HepG2 (cell line): Measurements from ENCODE around the gene ITGB7. TPM values are rescaled to one million over a fixed set of nuclear protein-coding genes. Genes with fewer than 3 reads are reported as not detected.

Experiments
- ATAC-seq: fragments of 200-7000 bp; cut with Tn5 transposase; 3 replicates; pipeline ENCODE4 v1.9.1; 2020; ENCODE audit warnings: mild to moderate bottlenecking, moderate library complexity
- BruUV-seq: library from RNA; stranded (reverse); fragments of 400-500 nt; replicated peaks from 2 replicates; lab custom pipeline; 2021; lab: Mats Ljungman, UMichigan
- CTCF ChIA-PET: fragments of 300-600 bp; formaldehyde crosslinking; extraction: SDS; loops from one replicate; lab custom pipeline; 2021; ENCODE audit warnings: low total read pairs, inconsistent platforms, low intra/inter-chr PET ratio; lab: Yijun Ruan, JAX
- POLR2A ChIA-PET: fragments of 350-600 bp; sonication (Branson Sonifier 250); formaldehyde crosslinking; loops from one replicate; lab custom pipeline; 2020; ENCODE audit warnings: antibody characterized with exemption, inconsistent platforms; lab: Yijun Ruan, JAX
- DNase-seq: peaks from one replicate; pipeline ENCODE4 v3.0.0-alpha.2; 2015; ENCODE audit warnings: low spot score
- FAIRE-seq: peaks from 3 replicates; lab custom pipeline; 2011; peaks lifted over from hg19 to GRCh38; lab: Jason Lieb, UNC
- H2AFZ ChIP-seq: one replicate; pipeline ENCODE4 v1.6.1; 2011; ENCODE audit warnings: low read length, inconsistent platforms
- H3K27ac ChIP-seq: fragments of 300-600 bp; 3 replicates; pipeline ENCODE4 v1.8.0; 2011; ENCODE audit warnings: mixed run types, mild to moderate bottlenecking, mixed read lengths, low read length, inconsistent platforms; ENCODE audit not compliant: insufficient read depth; ENCODE audit errors: extremely low read length
- H3K27me3 ChIP-seq, 2 experiments: fragments of 200-600 bp in 1 of 2; 2 replicates in 1 of 2; 3 replicates in 1 of 2; pipeline versions ENCODE4 v1.6.0 to v1.8.0; 2011; ENCODE audit warnings: low read length in 2 of 2, mild to moderate bottlenecking in 2 of 2, moderate library complexity in 2 of 2, inconsistent platforms in 1 of 2; ENCODE audit not compliant: insufficient read depth in 2 of 2, control insufficient read depth in 1 of 2
- H3K36me3 ChIP-seq, 2 experiments: fragments of 200-600 bp in 1 of 2; replicated peaks in 1 of 2; 2 replicates in 1 of 2; 3 replicates in 1 of 2; pipeline versions ENCODE4 v1.5.1 to v1.8.0; 2011; ENCODE audit warnings: low read length in 2 of 2, inconsistent platforms in 1 of 2; ENCODE audit not compliant: insufficient read depth in 2 of 2, control insufficient read depth in 1 of 2
- H3K4me1 ChIP-seq: 2 replicates; pipeline ENCODE4 v1.5.1; 2012; ENCODE audit warnings: low read length, inconsistent platforms; ENCODE audit not compliant: insufficient read depth
- H3K4me2 ChIP-seq: 2 replicates; pipeline ENCODE4 v1.6.0; 2011; ENCODE audit warnings: low read depth, low read length, inconsistent platforms
- H3K4me3 ChIP-seq, 3 experiments: fragments of 200-600 bp in 1 of 3; sonication (generic), shearing (Covaris generic) in 1 of 3; replicated peaks in 1 of 3; 2 replicates each; pipeline ENCODE4 v1.5.1; 2011 to 2016; ENCODE audit warnings: low read length in 3 of 3, inconsistent platforms in 2 of 3, low read depth in 2 of 3, mild to moderate bottlenecking in 2 of 3, control low read depth in 1 of 3, mixed read lengths in 1 of 3; ENCODE audit not compliant: insufficient read depth in 1 of 3
- H3K79me2 ChIP-seq: one replicate; pipeline ENCODE4 v1.6.1; 2011; ENCODE audit warnings: low read length, inconsistent platforms; ENCODE audit not compliant: insufficient read depth
- H3K9ac ChIP-seq: 2 replicates; pipeline ENCODE4 v1.6.0; 2011; ENCODE audit warnings: mild to moderate bottlenecking, low read depth, low read length, inconsistent platforms; ENCODE audit not compliant: insufficient read depth
- H3K9me3 ChIP-seq: 2 replicates; pipeline ENCODE4 v1.5.1; 2012; ENCODE audit warnings: mild to moderate bottlenecking, low read length
- H4K20me1 ChIP-seq: 2 replicates; pipeline ENCODE4 v1.6.0; 2011; ENCODE audit warnings: inconsistent platforms, mild to moderate bottlenecking, low read length, moderate library complexity; ENCODE audit not compliant: insufficient read depth
- NFAT5 ChIP-seq: sonication (generic); formaldehyde crosslinking; IDR thresholded peaks from 2 replicates; pipeline ENCODE4 v1.4.0; 2020; ENCODE audit warnings: missing genetic modification reagents
- RERE ChIP-seq: IDR thresholded peaks from 2 replicates; pipeline ENCODE4 v1.6.1; 2016; ENCODE audit warnings: low read depth, missing genetic modification reagents, missing compliant biosample characterization
- SNRNP70 ChIP-seq: fragments of 200-400 bp; formaldehyde crosslinking; IDR thresholded peaks from 2 replicates; pipeline ENCODE4 v1.6.1; 2017; ENCODE audit warnings: mild to moderate bottlenecking, low read depth, low read length, moderate library complexity
- ZFAT ChIP-seq: sonication (generic); formaldehyde crosslinking; conservative IDR thresholded peaks from 2 replicates; pipeline ENCODE4 v1.8.1; 2023; ENCODE audit warnings: missing genetic modification reagents, inconsistent platforms
- ZNF776 ChIP-seq: sonication (generic); formaldehyde crosslinking; IDR thresholded peaks from 2 replicates; pipeline ENCODE4 v1.4.0; 2020; ENCODE audit warnings: mild to moderate bottlenecking, missing genetic modification reagents
- WGBS: methylation state at CpG from one replicate; pipeline ENCODE4 v1.1.6; 2017; ENCODE audit warnings: low lambda C conversion rate; 5-methylcytosine and 5-hydroxymethylcytosine counted together
- in situ Hi-C: cut with HindIII; loops from 2 replicates; pipeline ENCODE4 v1.10.0; 2017; ENCODE audit warnings: low pct_unique_long_range_greater_than_20kb; ENCODE audit not compliant: extremely low pct_ligation_motif_present
- intact Hi-C: fragments of 100-400 bp; cut with micrococcal nuclease; formaldehyde crosslinking; loops from one replicate; pipeline ENCODE4 v1.10.0; 2022; ENCODE audit not compliant: unreplicated experiment
- polyA plus RNA-seq, 8 experiments: library from polyadenylated mRNA; depleted of rRNA in 3 of 8; stranded (reverse) in 7 of 8; unstranded in 1 of 8; fragments of >200 nt; fragmentation: Illumina TruSeq in 4 of 8; extraction: Trizol in 4 of 8; gene quantifications; 2 replicates each; pipeline versions ENCODE4 v1.2.1 to v1.2.3, GENCODE V29; 2011 to 2016; ENCODE audit warnings: low read depth in 4 of 8, missing spikeins in 1 of 8, mixed read lengths in 1 of 8; ENCODE audit not compliant: insufficient read depth in 1 of 8
- total RNA-seq, 5 experiments: library from RNA; depleted of rRNA; stranded (reverse); fragments of >200 nt; fragmentation: Illumina TruSeq; extraction: Trizol; gene quantifications; 2 replicates each; pipeline ENCODE4 v1.2.3, GENCODE V29; 2016; ENCODE audit warnings: low read depth in 1 of 5

ITGB7 gene
- total and polyA plus RNA-seq, 2 of the 13 experiments (the other 11 are each of a cell fraction or from before 2014, with no cell fraction given) = 0.16 to 0.18 TPM

- ChIA-PET POLR2A (interaction anchor here (0.9 kb wide), 1 partner anchor 70 kb away, joined by 3 read pairs; the partner anchor contains the start of gene SOAT2), CTCF (no interaction called here)
- H3K4me1 ChIP-seq = peaks cover 43% of the 10 kb centered on the region
- ATAC-seq = no peak
- 95% methylated on average over 10 of the region's 10 CpGs for WGBS
- H3K36me3 ChIP-seq = no peaks in the 10 kb centered on the region
- H2AFZ ChIP-seq = no peak overlapping the region
- TF ChIP-seq ZNF776 (CRISPR knock-in tag) = no peak
- TF ChIP-seq RERE (CRISPR knock-in tag) = no peak
- TF ChIP-seq ZFAT (CRISPR knock-in tag) = no peak
- no peak for TF ChIP-seq SNRNP70
- no peak for TF ChIP-seq NFAT5 (CRISPR knock-in tag)
- in situ Hi-C loops = no loop called here
- no peaks in the 10 kb centered on the region for H4K20me1 ChIP-seq
- no peak overlapping the region for H3K4me2 ChIP-seq
- H3K9me3 ChIP-seq = no peaks in the 10 kb centered on the region
- H3K9ac ChIP-seq = no peak overlapping the region
- FAIRE-seq = no peak
- no peak for DNase-seq
- no peak overlapping the region for H3K27ac ChIP-seq
- H3K27me3 ChIP-seq = no peaks in the 10 kb centered on the region
- H3K79me2 ChIP-seq = no peaks in the 10 kb centered on the region
- no peak overlapping the region for H3K4me3 ChIP-seq
- intact Hi-C loops = no loop called here
- no TSS peak for BruUV-seq
Observed at GRCh38 chr12:53173085-53173715, 33.9 kb downstream of the ITGB7 start.
